Adrenal gland (tissue), 5 donors: Measurements from ENCODE around the gene TP53AIP1.

Source experiments
- CTCF ChIP-seq, 6 experiments: fragments of 450-650 bp in 4 of 6; fragments of 200-600 bp in 2 of 6; sonication (generic) in 1 of 6; IDR thresholded peaks; 1 replicate in 5 of 6; 2 replicates in 1 of 6; pipeline versions ENCODE4 v1.5.1 to v1.8.0; 2016 to 2021; ENCODE audit warnings: antibody characterized with exemption in 6 of 6, mild to moderate bottlenecking in 2 of 6, moderate library complexity in 1 of 6
- POLR2A ChIP-seq, 2 donors: fragments of 450-650 bp; IDR thresholded peaks; one replicate each; pipeline ENCODE4 v1.6.1; 2017; ENCODE audit warnings: antibody characterized with exemption in 2 of 2, mild to moderate bottlenecking in 2 of 2, moderate library complexity in 1 of 2
- donor health status: DM: no; HTN: no; CAD: no.

GRCh38 chr11:128917144-128917724 lies 25.4 kb downstream of the TP53AIP1 start:
- TF ChIP-seq POLR2A (IDR thresholded peaks at IDR 0.05) (no peak), CTCF (IDR thresholded peaks at IDR 0.05) (no peak)
